Coronary artery (tissue), 2 donors: Measurements from ENCODE around the gene LAMB4.

Experiments
- DNase-seq: peaks from one replicate; pipeline ENCODE4 v3.0.0-alpha.2; 2017; ENCODE audit warnings: low spot score
- H3K27ac ChIP-seq, 2 donors: fragments of 200-600 bp; sonication (generic); one replicate each; pipeline ENCODE4 v1.5.1; 2016 to 2019
- H3K4me3 ChIP-seq: fragments of 200-600 bp; sonication (generic); 2 replicates; pipeline ENCODE4 v1.5.1; 2016; ENCODE audit warnings: mild to moderate bottlenecking, moderate library complexity
- CTCF ChIP-seq: fragments of 200-600 bp; sonication (generic); IDR thresholded peaks from one replicate; pipeline ENCODE4 v1.5.1; 2019; ENCODE audit warnings: antibody characterized with exemption

LAMB4 gene

GRCh38 chr7:108124820-108125219 lies 5.3 kb downstream of the LAMB4 start:
- no peak for DNase-seq
- TF ChIP-seq CTCF: no peak
- Histone ChIP-seq H3K4me3 (no peak overlapping the region), H3K27ac (no peak overlapping the region)

GRCh38 chr7:108122181-108122580 lies 8.0 kb downstream of the LAMB4 start:
- no peak for DNase-seq
- no peak for TF ChIP-seq CTCF
- Histone ChIP-seq H3K27ac (no peak overlapping the region), H3K4me3 (no peak overlapping the region)

- Histone ChIP-seq H3K4me3 (no peak overlapping the region), H3K27ac (no peak overlapping the region)
- no peak for TF ChIP-seq CTCF
- DNase-seq: no peak
These were observed 9.2 kb downstream of the LAMB4 start for GRCh38 chr7:108120933-108121332.

- no peak for TF ChIP-seq CTCF
- H3K4me3 ChIP-seq: no peak overlapping the region
- H3K27ac ChIP-seq: no peak overlapping the region
- DNase-seq: no peak
These were observed 10.0 kb downstream of the LAMB4 start for GRCh38 chr7:108120196-108120595.

GRCh38 chr7:108118959-108119358 lies 11.2 kb downstream of the LAMB4 start:
- no peak for TF ChIP-seq CTCF
- DNase-seq: no peak
- H3K27ac ChIP-seq: no peak overlapping the region
- no peak overlapping the region for H3K4me3 ChIP-seq

GRCh38 chr7:108114117-108114841 lies 15.9 kb downstream of the LAMB4 start:
- Histone ChIP-seq H3K4me3 (no peak overlapping the region), H3K27ac (no peak overlapping the region)
- no peak for TF ChIP-seq CTCF
- no peak for DNase-seq

- no peak for DNase-seq
- no peak for TF ChIP-seq CTCF
These were observed 17.5 kb downstream of the LAMB4 start for GRCh38 chr7:108112683-108113082.

More at GRCh38 chr7:108112683-108113082, 17.5 kb downstream of the LAMB4 start:
- Histone ChIP-seq H3K27ac (no peak overlapping the region), H3K4me3 (no peak overlapping the region)
